NK-92 (cell line): ENCODE measurements around the gene VRK1.
"Not testable (repeated sequence)": the region's sequence is repeated elsewhere in the genome, so short reads cannot be mapped to it uniquely, and the experiment has no call there.

Source experiments
- DNase-seq: peaks from one replicate; lab custom pipeline; 2025; ENCODE audit not compliant: unreplicated experiment; lab: John Stamatoyannopoulos, UW

The VRK1 gene

DNA sequence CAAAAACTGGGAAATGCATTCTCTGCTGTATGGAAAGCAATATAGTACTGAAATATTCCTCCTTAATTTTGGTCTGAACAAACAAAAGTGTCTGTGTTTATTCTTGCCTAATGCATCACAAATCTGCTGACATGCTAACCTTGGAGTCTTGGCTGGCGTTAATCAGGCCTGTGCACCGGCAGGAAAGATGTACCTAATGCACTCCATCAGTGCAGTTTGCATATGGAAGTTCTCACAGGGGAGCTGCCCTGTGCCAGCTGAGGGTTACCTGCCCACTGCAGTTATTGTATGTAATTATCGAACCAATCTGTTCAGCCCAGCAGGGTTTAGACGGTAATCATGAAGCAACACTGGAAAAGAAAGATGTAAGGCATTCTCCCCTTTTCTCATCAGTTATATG lies 76.9 kb downstream of the VRK1 start:
- no peak for DNase-seq

DNA sequence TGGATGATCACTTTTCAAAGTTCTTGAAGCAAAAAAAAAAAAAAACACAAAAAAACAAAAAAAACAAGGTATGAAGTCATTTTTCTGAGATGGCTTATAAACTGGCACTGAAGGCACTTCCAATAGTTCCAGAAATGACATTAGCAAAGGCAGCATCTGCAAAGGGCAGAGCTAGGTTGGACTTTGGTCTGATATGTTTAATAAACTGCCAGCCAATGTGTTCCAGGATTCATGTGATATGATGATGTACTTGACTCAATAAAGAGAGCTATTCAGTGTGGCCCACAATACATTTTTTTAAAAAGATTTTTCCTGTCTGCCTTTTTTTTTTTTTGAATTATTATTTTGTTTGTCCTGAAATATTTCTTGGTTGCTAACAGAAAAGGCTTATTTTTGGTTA lies 79.6 kb downstream of the VRK1 start:
- no peak for DNase-seq

DNA sequence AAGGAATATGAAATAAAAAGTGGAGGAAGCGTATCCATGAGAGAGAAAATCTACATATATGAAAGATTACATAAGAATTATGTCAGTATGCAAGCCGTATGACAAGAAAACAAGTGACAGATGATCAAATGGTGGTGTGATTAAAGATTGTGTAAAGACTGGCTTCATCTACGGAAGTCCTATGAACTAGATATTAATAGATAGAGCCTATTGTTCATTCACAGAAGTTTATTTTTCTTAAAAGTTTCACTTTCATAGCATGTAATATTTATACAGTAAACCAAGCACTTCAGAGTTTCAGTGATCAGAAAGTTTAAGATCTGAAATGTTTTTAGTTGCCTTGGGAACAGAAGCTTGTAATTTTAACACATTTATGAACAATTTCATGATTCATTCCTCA lies 84.5 kb downstream of the VRK1 start:
- no peak for DNase-seq

DNA sequence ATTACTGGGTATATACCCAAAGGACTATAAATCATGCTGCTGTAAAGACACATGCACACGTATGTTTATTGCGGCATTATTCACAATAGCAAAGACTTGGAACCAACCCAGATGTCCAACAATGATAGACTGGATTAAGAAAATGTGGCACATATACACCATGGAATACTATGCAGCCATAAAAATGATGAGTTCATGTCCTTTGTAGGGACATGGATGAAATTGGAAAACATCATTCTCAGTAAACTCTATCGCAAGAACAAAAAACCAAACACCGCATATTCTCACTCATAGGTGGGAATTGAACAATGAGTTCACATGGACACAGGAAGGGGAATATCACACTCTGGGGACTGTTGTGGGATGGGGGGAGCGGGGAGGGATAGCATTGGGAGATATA lies 86.8 kb downstream of the VRK1 start:
- DNase-seq: not testable (repeated sequence)

DNA sequence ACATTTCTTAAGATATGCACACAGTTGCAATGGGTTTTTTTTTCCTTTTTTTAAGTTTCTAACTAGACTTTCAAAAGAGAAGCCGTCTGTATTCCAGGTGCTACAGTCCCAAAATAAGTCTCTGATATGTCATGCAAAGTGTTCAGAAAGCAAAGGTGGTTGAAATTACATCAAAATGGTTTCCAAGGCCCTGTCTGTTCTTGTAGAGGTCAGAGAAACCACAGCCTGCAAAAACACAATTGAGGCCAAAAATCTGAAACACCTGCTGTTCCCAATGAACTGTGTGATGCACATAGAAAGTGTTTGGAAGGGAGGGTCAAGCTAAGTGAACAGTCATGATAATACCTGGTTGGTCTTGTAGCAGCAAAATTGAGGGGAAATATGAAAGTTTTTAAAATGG lies 91.0 kb downstream of the VRK1 start:
- no peak for DNase-seq

DNA sequence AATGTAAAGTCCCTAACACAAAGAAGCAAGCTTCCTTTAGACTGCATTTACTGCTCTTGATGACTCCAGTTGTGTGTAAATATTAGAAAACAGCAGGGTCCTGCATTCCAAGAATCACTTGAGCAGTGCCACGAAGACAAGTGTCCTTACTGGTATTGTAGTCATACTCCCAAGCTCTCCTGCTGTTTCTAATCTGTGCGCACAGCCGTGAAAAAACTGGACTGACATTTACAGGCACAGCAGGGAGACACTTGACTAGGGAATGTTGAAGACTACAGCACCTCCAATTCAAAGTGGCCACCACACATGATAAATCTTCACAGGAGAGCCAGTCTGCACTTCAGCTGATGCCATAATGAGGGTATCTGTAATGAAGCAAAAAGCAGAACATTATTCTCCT lies 91.4 kb downstream of the VRK1 start:
- no peak for DNase-seq

DNA sequence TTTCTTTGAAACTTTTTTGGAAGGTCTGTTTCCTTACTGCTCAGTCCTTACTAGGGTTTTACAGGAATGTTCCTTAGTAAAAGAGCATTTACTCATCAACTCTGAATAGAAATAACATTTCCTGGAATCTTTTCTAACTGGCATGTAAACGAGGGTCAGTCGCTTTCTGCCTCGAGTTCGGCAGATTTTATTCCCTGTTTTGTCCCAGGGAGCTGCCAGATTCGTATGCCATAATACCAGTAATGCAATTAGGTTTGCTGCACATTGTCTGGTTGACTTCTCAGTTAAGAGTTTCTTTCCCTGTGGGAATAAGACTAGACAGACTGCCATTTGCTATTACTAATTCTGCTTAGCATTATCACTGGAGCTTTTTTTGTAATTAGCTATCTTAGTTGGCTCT lies 91.9 kb downstream of the VRK1 start:
- no peak for DNase-seq

DNA sequence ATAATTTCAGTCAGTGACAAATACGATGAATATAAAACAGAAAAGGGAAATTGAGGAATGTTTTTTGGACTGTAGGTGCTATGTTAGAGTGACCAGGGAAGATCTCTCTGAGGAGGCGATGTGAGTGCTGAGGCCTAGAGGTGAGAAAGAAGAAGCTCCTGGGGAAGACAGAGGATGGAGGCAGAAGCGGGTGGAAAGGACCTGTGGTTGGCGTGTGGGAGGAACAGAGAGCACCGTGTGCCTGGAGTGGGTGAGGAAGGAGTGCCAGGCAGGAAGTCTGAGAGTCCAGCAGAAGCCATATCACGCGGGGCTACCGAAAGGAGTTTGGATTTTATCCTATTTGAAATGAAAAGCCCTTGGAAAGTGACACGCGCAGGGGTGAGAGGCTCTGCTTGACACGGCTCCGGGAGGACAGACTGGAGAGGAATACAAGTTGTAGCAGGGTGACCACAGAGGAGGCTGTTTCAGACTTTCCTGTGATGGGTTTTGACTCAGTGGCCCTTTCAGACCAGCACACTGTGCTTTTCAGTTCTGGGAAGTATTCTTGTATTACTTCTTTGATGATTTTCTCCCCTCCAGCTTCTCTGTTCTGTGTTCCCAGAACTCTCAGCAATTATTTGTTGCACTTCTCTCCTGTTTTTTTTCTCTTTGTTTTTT lies 96.9 kb downstream of the VRK1 start:
- DNase-seq: no peak

DNA sequence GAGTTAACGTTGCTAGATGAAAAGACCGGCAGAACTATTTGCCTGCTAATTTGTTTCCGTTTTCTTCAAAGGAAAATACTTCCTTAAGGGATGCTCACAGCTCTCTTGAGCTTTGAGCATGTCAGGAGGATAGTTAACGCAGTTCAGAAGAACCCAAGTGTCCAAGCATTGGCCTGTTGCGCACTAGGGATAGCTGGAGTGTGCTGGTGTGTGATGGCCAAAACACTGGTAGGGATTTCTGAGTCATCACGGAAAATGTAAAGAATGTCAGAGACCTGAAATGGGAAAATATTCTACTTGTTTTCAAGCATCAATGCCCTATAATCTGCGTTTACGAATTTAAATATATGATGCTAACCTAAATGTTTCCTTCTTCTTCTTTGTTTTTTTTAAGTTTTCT lies 97.8 kb downstream of the VRK1 start:
- DNase-seq: no peak

DNA sequence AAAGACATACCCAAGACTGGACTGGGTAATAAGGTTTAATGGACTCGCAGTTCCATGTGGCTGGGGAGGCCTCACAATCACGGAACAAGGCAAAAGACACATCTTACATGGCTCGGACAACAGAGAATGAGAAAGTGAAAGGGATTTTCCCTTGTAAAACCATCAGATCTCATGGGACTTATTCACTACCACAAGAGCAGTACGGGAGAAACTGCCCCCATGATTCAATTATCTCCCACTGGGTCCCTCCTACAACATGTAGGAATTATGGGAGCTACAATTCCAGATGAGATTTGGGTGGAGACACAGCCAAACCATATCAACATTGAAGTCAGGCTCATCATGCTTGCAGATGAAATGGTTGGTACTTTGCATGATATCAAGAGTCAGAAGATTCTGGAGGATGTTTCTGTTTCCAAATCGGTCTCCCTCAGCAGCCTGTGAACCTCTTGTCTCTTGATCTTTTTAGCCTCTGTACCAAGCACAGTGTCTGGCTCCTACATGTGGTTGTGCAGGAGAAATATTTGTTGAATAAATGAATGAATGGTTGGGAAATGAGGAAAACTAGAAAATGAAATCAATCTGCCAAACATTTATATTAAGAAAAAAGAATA lies 98.6 kb downstream of the VRK1 start:
- DNase-seq: no peak

DNA sequence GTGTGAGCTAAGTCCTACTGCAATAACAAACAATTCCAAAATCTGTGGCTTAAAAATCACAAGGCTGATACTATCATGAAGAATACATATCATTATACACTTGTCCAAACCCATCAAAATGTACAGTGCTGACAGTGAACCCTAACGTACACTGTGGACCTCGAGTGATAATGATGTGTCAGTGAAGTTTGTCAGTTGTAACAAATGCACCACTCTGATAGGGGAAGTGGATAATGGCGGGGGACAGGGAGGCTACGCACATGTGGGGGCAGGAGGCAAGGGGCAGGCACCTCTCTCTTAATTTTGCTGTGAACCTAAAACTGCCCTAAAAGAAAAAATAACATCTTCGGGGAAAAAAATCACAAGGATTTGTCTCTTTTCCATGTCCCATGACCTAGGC lies 100.0 kb downstream of the VRK1 start:
- DNase-seq: no peak

DNA sequence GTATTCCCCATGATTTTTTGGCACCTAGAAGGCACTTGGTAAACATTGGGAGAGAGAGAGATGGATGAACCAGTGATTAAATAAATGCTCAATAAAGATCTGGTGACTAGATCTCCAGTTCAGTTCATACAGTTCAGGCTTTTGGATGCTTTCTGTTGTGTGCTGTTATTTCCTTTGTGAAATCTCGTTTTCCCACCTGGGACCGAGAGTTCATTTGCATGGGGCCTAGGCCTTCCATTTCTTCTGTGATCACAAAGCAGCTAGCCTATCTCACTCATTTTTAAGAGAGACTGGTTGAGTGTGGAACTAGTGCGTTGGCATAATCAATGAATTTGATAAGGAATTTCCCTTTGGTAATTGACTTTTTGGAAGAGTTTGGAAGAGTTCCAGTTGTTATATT lies 104.0 kb downstream of the VRK1 start:
- no peak for DNase-seq

DNA sequence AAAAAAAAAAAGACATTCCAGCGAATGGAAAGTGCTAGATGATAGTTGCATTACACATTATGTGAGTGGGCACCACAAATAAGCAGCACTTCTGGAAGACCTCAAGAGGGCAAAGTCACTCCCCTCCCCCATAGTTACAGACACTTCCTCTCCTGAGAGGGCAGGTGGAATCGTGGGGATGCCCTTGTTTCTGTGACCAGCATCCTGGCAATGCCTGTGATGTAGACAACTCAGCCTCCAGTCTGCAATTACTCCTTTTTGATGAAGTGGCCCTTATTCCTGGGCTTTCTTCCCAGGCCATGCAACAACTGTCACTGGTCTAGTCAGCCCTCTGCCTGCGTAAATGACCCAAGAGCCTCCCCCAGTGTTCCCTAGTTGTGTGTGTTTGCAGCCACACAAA lies 104.8 kb downstream of the VRK1 start:
- DNase-seq: no peak

DNA sequence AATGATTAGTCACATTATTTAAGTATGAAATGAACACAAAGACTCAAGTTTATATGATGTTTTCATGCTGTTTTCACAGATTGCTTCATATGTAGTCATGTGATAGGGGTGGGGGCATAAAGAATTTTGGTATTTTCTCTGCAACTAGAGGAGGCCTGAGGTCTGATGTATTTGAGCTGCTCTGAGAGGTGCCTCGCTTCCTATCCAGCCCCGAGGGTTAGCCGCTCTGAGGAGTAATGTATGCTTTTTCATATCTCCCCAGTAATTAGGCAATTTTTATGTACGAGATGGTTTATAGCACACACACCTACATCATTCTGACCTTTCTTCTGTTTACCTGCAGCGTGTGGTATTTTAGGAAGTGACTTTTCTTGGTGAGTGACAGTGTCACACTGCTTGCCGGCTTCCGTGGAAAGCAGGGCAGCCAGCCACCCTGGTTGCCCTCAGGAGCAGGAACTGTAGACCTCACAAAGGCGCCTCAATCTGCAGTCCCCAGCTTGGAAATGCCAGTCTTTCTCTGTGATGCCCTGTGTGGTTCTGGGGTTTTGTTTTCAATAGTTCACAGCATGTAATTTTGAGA lies 106.4 kb downstream of the VRK1 start:
- DNase-seq: no peak

DNA sequence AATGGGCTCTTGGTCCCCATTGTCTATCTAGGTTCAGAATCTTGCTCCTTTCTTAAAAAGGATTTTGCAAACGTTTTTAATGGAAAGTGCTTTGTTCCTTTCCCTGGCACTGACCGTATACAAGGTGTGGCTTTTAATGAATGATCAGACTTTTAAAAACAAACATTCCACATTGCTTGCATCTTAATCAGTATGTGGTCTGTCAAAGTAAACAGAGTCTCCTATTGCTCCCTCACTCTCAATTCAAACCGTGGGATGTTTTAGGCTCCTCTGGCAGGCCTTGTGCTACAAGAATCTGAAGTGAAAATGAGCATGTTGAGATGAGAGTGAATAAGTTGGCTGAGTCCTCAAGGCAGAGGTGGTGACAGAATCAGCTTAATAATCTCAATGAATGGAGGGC lies 107.0 kb downstream of the VRK1 start:
- DNase-seq: no peak

DNA sequence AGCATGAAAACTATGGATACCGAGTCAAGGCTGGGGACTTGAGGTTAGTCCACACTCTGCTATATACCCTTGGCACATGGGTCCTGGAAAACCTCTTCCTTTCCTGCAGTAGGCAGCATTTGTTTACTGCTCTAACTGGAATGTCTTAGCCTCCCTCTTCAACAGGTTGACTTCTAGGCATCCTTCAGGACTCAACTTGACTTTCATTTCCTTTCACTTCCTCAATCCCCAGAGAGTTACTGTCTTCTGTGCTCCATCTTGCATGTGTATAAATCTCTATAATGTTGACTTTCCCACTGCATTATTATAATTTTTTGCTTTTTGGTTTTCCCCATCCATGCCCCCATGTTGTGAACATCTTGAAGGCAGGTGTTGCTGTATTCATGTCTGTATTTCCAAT lies 107.9 kb downstream of the VRK1 start:
- DNase-seq: no peak

DNA sequence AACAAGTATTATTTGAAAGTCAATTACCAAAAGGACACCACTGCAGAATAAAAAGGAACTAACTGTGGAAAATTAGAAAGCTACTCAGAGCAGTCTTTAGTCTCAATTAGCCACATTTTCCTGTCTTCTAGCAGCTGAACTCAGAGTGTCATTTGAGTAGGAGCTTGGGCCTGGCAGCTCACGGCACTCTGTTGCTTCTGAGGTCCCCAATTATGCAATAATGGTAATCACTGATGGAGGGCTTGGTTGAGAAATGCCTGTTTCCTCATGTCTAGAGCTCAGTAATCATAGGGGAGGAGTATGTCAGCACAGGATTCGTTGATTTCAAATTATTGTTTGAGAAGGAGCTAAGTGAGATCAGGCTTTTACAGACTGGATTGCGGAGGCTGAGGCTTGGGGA lies 108.6 kb downstream of the VRK1 start:
- no peak for DNase-seq

DNA sequence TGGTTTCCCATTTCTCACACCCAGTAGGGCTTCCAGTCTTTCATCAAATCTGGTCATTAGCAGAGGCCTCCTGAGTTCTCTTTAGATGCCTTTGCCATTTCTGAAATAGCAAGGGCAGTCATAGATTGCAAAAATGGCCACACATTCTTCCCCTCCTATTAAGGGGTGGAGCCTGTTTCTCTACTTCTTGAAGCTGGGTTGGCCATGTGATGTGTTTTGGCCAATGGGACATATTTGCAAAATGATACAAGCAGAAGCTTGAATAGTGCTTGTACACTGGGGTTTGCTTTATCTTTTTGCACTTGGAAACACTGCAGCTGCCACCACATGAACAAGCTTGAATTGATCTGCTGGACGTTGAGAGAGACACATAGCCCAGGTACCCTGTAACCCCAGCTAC lies 109.3 kb downstream of the VRK1 start:
- DNase-seq: no peak

DNA sequence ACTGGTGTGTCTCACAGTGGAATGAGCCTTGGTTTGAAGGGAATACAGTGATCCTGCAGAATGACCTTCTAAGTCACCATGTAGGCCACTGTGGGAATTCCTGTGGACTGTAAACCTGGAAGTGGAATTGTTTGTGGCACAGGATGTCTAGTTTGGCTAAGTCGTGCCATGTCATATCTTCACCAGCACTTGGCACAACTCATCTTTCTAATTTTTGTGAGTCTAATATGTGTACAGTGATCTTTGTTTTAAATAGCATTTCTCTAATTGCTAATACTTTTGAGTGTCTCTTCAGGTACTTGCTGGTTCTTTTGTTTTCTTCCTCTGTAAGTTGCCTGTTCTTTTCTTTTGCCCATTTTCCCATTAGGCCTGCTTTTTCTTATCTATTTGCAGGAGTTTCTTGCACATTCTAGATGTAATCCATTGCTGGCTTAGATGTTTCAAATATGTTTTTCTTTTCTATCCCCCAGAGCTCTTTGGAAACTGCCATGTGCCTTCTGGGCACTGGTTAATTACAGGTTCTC lies 112.7 kb downstream of the VRK1 start:
- no peak for DNase-seq

DNA sequence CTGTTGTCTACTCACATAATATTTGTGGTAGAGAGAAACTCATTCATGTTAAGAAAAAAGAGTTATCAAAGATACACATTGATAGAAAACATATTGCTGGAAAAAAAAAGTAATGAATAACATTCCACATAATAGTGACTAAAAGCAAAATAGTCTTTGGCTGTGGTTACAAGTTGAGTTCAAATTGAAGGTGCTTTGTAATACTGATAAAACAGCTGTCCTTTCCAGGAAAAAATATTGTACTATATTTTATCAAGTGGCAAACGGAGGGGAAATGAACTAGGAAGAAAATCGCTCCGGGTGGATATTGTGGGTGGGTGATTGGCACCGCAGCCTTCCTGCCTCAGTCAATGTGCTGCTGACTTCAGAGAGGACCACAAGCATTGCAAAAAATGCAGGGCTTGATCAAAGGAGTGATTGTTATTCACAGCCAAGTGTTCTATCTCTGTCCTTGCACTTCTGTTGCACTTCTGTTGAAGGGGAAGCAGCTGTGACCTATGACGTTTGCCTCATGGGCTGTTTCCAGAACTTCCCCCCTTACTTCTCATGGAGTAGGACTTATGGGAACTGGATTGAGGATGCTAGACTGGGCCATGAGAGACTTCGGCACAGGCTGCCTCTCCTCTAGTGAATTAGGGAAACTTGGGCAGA lies 114.4 kb downstream of the VRK1 start:
- DNase-seq: no peak

DNA sequence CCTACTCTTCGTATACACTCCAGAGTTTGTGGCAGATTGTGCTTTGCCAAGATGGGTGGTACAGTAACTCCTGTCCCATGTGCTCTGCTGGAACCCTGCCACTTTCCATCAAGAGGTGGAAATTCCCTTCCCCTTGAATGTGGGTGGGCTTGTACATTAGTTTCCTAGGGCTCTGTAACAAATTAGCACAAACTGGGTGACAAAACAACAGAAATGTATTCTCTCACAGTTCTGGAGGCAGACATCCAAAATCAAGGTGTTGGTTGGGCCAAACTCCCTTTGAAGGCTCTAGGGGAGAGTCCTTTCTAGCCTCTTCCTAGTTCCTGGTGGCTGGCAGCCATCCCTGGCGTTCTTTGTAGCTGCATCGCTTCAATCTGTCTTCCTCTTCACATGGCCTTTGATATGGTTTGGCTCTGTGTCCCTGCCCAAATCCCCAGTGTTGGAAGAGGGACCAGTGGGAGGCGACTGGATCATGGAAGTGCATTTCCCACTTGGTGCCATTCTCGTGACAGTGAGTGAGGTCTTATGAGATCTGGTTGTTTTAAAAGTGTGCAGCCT lies 117.5 kb downstream of the VRK1 start:
- DNase-seq: no peak

DNA sequence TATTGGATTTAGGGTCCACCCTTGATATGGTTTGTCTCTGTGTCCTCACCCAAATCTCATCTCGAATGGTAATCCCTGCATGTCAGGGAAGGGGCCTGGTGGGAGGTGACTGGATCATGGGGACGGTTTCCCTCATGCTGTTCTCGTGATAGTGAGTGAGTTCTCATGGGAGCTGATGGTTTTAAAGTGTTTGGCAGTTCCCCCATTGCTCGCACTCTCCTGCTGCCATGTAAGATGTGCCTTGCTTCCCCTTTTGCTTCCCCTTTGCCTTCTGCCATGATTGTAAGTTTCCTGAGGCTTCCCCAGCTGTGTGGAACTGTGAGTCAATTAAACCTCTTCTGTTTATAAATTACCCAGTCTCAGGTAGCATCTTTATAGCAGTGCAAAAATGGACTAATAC lies 118.3 kb downstream of the VRK1 start:
- no peak for DNase-seq
